HG02981 (cell line): ENCODE measurements around the gene LMAN2.

ENCODE experiments used
- ATAC-seq: cut with Tn5 transposase; IDR thresholded peaks from one replicate; pipeline ENCODE4 v1.9.1; 2021; ENCODE audit warnings: mild to moderate bottlenecking, moderate library complexity; ENCODE audit not compliant: unreplicated experiment

LMAN2 gene

DNA sequence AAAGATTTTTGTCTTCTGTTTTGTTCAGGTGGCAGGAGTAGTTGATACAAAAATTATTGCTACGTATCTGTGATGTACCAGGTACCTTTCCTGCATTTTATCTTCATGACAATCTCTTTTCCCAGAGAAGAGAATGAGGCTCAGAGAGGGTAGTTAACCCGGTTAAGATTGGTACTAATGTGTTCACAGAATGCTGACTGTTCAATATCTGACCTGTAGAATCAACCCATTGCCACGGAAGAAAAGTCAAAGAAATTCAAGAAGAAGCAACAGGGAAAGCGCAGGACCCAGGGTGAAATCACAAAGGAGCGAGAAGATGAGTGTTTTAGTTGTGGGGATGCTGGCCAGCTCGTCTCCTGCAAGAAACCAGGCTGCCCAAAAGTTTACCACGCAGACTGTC, 59.7 kb downstream of the LMAN2 start:
- no peak for ATAC-seq

DNA sequence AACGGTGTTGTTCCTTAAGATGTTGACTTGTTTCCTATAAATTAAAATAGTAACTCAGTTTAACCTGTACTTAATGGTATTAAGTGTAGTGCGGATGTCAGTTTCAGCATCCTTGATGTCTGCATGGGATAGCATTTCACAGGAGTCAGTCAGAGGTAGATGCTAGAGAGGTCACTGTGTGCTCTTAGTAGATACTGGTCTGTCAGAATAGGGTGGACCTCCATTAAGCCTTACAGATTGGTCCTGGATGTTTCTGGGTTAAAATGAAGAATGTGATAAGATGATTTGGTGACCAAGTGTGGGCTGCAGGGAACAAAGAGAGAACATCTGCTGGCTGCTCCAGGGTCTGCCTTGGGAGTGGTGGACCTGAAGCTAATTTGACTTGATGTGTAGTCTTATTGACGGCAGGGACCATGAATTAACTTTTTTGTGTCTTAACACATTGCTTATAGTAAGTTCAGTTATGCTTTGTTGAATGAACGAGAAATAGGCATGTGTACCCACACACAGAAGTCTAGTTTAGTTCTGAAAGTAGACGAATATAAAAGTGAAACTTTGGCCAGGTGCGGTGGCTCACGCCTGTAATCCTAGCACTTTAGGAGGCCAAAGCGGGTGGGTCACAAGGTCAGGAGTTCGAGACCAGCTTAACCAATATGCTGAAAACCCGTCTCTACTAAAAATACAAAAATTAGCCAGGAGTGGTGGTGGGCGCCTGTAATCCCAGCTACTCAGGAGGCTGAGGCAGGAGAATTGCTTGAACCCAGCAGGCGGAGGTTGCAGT, 60.5 kb downstream of the LMAN2 start:
- no peak for ATAC-seq

DNA sequence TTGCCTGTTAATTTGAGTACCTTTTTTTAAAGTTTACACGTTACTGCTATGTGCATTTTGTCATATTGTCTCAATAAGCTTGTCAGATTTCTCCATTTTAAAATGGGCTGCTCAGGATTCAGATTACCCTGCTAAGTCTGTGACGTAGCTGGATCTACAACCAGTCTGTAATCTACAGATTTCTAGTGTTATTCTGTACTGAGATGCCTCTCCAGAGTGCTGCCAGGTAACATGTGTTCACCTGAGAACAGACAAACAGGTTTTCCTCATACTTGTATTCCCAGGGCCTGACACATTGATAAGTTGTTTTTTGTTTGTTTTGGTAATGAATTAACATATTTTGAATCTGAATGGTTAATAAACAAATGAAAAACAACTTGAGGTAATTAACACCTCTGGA, 63.3 kb downstream of the LMAN2 start:
- no peak for ATAC-seq
